GM18511 (cell line): ENCODE data around the gene KLHL17.
A peak's percentile ranks its signal among the peaks of the same experiment; 100 is the strongest.
"Not testable (repeated sequence)": the region's sequence is repeated elsewhere in the genome, so short reads cannot be mapped to it uniquely, and the experiment has no call there.

Source experiments
- ATAC-seq: cut with Tn5 transposase; IDR thresholded peaks from one replicate; pipeline ENCODE4 v1.9.1; 2021; ENCODE audit warnings: mild to moderate bottlenecking, moderate library complexity; ENCODE audit not compliant: unreplicated experiment

KLHL17 gene

DNA sequence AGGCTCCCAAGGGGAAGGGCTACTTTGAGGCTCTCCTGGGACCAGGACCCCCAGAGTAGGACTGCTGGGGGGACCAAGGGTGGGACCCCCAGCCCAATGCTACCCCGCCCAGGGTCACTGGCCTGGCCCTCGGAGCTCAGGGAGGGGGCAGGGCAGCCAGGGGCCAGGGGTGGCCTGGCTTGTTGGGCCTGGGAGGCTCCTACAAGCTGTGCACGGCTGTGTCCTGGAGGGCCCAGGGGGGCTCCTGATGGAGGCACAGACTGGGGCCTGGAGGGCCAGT is 37.3 kb downstream of the KLHL17 start:
- no peak for ATAC-seq

DNA sequence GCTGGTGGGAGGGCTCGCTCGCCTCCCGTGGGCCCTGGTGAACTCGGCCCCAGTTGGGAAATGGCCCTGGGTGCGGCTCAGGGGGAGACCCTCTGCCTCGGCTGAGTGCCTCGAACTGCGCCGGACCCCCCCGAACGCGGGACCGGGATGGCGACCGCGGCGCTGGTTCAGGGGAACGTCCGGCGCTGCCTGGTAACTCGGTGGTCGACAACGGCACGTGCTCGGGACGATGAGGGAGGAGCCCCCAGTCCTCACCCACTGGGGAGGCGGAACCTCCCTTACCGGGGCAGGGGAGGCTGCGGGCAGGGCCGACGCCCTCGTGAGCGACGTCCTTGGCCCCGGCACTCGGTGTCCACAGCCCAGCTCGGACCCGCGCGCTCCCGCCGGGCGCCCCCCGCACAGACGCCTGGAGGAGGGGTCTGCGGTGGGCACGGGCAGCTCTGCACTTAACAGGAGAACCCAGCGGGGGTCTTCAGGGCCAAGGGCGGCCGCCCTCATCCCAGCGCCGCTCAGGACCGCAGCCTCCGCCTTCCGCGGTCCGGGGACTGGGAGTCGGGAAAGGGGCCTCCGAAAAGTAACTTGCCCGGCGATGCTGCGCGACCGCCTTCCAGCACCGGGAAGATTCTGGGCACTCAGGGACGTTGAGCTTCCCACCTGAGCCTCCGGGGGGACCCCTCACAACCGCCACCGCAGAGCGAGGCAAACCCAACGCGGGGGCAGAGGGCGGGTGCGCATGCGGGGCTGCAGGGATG is 37.8 kb downstream of the KLHL17 start:
- no peak for ATAC-seq

- ATAC-seq: no peak
These were observed 38.3 kb downstream of the KLHL17 start for GRCh38 chr1:998745-998994.

DNA sequence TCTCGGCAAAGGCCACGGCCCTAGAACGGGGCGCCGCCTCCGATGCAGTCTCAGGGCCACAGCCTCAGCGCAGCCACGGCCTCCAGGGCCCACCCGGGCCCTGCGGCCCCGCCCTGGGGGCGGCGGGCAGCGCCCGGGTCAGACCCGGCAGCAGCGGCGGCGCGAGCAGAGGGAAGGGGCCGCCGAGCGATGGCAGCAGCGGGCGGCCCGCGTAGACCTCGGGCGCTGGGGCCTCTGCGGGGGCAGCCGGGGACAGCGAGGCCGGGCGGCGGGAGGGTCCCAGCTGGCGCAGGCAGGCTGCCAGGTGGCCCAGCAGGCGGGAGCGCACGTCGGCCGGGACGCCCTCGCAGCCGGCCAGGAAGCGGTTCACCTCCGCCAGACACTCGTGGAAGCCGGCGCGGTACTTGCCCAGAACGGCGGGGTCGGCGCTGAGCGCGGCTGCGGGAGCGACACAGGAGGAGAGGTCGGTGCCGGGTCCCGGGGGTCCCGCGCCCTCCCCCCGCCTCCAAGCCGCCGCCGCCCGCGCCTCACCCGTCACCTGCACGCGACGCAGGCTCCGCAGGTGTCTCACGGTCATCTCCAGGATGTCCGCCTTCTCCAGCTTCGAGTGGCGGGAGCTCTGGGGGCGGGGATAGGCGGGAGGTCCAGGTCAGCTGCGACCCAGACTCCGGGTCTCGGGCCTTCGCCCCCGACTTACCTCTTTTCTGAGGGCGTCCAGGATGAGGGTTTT is 38.8 kb downstream of the KLHL17 start:
- ATAC-seq: no peak

DNA sequence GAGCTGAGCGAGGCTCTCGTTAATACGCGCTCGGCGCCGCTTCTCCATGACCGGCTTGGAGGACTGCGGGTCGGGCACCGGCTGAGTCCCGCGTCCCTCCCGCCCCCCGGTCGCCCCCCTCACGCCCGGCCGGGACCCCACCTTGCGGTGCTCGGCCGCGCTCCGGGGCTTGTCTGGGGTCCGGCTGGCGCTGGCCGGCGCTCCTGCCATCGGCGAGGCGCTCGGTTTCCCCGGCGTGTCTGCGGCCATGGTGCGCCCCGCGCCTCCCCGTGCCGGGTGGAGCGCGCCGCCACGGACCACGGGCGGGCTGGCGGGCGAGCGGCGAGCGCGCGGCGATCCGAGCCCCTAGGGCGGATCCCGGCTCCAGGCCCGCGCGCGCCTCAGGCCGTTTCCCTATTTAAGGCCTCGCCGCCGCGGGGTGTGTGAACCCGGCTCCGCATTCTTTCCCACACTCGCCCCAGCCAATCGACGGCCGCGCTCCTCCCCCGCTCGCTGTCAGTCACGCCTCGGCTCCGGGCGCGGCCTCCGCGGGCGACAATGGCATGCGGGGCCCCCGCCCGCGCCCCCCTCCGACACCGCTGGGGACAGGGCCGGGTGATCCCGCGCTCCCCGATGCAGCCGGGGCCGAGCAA is 39.5 kb downstream of the KLHL17 start, which contains the start of gene HES4:
Gene HES4, minus strand, starts transcription at position 373 of the 632 bp plus-strand sequence. Its CDS starts 124 bp downstream, at position 249.
- ATAC-seq: peak; percentile 42

DNA sequence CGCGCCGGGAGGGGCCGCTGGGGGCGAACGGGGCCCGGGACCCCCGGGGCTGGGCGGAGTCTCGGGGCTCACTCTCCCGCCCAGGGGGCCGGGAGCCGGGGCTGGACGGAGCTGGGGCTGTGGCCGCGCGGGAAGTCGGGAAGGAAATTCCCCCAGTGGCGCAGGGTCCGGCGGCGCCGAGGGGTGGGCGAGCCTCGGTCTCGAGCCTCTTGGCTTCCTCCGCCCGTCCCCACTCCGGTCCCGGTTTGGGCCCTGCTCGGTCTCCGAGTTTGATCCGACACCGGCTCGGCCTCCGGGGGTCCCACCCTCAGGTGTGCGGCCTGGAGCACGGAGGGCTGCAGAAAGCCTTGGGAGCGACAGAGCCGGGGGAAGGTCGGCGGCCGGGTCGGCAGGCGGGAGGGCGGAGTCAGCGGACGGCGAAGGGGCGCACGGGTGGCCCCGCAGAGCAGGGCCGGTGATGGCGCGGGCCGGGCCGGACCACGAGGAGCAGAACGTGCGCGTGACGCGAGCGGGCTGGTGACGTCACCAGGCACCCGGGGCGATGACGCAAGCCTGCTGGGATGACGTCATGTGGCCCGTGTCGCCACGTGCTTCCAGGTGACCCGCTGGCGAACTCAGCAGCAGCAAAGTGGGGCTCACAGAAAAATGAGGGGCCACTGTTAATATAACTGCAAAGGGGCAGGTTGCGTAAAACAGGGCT is 40.1 kb downstream of the KLHL17 start:
- peak; percentile 23 for ATAC-seq

DNA sequence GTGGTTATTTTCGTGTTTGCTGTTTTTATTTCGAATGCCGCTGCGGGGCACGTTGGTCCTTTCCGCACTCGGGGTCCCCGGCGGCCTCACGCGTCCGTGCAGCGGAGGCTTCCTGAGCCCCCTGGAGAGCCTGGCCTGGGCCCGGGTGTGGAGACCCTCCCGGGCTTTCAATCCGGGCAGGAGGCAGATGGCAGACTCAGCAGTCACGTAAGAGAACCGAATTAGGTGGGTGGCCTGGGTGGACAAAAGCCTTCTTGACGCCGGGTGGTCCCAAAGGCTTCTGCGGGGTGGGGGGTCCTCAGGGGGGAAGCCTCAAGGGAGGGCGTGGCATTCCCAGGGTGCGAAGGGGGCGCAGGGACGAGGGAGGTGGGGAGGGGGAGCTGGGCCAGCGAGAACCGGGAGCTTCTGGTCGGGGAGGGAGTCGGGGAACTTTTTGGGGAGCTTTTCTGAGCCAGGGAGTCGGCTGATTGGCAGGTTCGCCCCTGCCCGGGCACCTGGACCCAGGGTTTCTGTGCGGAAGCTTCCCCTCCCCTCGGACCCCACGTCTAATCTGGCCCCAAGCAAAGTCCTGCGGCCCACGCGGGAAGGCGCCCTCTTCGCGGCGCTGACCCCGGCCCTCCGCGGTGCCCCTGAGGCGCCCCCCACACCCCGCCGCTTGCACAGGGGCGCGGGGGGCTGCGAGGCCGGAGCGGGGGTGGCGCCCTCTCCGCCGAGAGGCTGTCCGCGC is 40.8 kb downstream of the KLHL17 start:
- ATAC-seq: no peak

DNA sequence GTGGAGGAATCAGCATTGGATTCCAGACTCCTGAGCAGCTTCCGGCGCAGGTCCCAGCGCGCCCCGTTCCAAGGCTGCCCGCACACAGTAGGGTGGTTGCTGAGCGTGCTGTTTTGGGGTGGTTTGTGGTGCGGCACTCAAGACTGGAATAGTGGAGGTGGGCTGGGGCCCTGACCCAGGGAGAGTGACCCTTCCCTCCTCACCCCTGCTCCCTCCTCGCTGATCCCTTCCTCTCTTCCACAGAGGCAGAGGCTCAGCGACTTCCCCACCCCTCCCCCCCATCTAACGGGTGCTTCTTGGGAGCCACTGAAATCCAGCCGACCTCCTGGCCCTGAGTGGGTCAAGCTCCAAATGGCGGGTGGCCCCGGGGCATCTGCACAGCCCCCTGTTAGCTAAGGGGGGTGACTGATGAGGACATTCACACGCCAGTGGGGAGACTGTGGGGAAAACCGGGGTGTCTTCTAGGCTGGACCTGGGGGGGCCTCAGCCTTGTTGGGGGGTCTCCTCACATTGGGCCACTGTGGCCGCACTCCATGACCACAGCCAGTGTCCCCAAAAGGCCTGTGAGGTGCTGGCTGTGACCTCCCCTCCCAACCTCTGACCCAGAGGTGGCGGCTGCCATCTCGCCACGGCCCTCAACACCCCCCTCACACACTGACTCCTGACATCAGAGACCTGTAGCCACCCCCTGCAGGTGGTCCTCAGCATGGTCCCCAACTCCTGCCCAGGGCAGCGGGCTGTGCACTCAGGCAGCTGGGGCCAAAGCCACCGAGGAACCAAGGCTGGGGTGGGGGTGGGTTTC is 43.4 kb downstream of the KLHL17 start:
- no peak for ATAC-seq

GRCh38 chr1:1004420-1004779 is 44.0 kb downstream of the KLHL17 start:
- no peak for ATAC-seq

DNA sequence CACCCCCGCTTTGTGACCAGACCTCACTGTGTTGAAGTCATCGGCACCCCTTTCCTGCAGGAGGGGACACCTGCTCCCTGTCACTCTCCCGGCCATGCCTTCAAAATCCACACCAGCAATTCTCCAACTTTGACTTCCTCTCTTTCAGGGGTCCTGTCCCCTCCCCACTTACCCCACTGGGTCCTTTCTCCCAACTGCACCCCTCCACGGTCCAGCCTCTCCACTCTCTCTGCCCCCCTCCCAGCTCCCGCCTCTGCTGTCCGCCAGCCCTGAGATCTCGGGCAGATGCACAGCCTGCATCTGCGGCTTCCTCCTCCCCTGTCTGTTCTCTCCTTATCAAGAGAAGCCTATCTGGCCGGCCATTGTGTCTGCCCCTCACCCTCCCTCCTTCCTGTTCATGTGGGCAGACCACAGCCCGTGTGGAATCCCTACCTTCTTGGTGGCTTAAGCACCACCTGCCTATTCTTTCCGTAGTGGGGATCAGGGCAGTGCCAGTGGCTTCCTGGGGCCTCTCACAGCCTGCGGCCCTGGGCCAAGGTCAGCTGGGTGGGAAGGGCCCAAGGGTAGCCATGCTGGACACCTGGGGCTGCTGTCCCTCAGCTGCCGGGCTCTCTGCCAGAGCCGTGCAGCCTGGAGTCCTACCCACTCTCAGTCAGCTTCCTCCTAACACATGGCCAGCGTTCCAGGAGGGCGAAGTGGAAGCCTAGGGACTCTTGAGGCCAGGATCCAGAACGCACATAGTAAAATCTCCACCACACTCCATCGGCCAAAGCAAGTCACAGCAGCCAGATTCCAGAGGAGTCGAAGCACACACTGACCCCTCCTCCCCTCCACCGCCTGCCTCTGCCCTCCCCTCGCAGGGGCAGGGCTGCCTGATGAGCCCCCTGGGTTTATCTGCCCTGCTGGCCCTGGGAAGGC is 44.7 kb downstream of the KLHL17 start:
- no peak for ATAC-seq

- no peak for ATAC-seq
These were observed 45.5 kb downstream of the KLHL17 start for GRCh38 chr1:1005774-1006304.

GRCh38 chr1:1006305-1007159 is 46.1 kb downstream of the KLHL17 start:
- ATAC-seq: no peak

DNA sequence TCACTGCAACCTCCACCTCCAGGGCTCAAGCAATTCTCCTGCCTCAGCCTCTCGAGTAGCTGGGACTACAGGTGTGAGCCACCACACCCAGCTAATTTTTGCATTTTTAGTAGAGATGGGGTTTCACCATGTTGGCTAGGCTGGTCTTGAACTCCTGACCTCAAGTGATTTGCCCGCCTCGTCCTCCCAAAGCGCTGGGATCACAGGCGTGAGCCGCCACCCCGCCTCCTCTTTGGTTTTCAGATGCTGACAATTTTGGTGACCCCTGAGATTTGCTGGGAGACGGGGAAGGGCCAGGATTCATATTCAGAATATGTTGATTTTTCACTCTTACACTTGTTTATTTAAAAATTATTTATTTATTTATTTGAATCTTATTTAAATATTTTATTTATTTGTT is 49.7 kb downstream of the KLHL17 start:
- ATAC-seq: not testable (repeated sequence)

DNA sequence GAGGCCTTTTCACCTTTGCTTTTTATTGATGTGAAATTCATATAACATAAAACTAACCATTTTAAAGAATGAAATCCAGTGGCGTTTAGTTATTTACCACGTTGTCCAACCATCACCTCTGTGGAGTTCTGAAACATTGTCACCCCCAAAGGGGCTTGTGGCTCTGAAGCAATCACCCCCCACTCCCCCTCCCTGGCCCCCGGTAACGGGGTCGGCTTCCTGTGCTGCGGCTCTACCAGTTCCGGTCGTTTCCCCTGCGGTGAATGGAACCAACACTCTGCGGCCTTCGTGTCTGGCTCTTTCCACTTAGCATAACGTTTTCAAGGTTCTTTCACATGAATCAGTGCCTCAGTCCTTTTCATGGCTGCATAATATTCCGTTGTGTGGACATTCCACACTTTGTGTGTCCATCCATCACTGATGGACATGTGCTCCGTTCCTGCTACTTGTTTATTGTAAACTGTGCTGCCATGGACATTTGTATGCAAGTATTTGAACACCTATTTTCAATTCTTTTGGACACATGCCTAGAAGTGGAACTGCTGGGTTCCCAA is 51.1 kb downstream of the KLHL17 start:
- ATAC-seq: no peak

- ATAC-seq: not testable (repeated sequence)
These were observed 52.3 kb downstream of the KLHL17 start for GRCh38 chr1:1012736-1013104.

- ATAC-seq: peak; percentile 93
These were observed 52.9 kb downstream of the KLHL17 start, which contains the start of gene ISG15 for GRCh38 chr1:1013105-1013921. ISG15 (plus strand) TSS chr1:1013497; CDS start chr1:1013574, 77 bp downstream.
